ENCODE data around the gene SAXO1.
"Not testable (repeated sequence)": the region's sequence is repeated elsewhere in the genome, so short reads cannot be mapped to it uniquely, and the experiment has no call there.

SAXO1 gene, protein sequence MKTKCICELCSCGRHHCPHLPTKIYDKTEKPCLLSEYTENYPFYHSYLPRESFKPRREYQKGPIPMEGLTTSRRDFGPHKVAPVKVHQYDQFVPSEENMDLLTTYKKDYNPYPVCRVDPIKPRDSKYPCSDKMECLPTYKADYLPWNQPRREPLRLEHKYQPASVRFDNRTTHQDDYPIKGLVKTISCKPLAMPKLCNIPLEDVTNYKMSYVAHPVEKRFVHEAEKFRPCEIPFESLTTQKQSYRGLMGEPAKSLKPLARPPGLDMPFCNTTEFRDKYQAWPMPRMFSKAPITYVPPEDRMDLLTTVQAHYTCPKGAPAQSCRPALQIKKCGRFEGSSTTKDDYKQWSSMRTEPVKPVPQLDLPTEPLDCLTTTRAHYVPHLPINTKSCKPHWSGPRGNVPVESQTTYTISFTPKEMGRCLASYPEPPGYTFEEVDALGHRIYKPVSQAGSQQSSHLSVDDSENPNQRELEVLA

DNA sequence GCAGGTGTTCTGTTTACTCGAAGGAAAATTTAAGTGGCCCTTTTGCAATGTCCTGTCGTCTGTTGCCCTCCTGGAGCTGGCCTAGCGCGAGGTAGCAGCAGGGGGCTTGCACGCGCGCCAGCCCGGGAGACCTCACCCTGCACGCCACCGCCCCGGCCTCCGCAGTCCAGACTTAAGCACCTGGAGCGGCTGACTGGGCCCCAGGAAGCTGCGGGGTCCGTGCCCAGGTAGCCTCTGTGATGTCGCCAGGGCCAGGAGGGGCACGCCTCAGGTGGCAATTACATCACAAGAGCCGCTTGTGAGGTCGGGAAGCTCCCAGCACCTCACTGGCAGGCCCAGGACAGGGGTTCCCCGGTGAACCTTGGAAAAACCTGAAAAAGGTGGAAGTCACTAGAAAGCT is at the start of gene SAXO1:
TSS of gene SAXO1 (minus strand) at position 195 of the 400 bp plus-strand sequence. CDS start 301 bp downstream, outside the sequence.
- no peak for DNase-seq

DNA sequence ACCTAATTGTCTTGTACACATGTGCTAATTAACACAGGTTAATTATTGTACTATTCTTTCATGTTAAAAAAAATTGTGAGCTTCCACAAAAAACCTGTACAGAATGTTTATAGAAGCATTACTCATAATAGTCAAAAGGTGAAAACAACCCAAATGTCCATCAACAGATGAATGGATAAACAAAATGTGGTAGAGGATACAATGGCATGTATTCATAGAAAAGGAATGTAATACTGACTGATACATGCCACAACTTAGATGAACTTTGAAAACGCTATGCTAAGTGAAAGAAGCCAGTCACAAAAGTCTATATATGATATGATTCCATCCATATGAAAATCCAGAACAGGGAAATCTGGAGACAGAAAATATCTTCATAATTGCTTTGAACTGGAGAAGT is 41.8 kb upstream of the SAXO1 start:
- no peak for DNase-seq

DNA sequence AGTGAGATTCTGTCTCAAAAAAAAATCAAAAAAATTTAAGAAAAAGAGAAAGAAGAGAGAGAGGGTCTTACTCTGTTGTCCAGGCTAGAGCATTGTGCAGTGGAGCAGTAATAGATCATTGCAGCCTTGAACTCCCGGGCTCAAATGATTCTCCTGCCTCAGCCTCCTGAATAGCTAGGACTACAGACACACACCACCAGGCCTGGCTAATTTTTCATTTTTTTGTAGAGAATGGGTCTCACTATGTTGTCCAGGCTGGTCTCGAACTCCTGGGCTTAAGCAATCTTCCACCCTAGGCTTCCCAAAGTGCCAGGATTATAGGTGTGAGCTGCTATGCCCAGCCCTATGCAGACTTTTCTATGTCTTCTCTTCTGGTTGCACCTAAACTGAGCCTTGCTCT is 41.2 kb upstream of the SAXO1 start:
- no peak for DNase-seq

DNA sequence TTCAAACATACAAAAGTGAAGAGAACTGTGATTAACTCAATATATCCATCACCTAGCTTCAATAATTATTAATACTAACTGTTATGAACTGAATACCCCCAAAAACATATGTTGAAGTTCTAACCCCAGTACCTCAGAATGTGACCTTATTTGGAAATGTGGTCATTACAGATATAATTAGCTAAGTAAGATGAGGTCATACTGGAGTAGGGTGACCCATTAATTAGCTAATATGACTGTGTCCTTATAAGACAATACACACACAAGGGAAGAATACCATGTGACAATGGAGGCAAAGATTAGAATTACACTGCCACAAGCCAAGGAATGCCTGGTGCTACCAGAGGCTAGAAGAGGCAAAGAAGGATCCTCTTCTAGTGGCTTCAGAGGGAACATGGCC is 24.0 kb upstream of the SAXO1 start:
- DNase-seq, result no peak

DNA sequence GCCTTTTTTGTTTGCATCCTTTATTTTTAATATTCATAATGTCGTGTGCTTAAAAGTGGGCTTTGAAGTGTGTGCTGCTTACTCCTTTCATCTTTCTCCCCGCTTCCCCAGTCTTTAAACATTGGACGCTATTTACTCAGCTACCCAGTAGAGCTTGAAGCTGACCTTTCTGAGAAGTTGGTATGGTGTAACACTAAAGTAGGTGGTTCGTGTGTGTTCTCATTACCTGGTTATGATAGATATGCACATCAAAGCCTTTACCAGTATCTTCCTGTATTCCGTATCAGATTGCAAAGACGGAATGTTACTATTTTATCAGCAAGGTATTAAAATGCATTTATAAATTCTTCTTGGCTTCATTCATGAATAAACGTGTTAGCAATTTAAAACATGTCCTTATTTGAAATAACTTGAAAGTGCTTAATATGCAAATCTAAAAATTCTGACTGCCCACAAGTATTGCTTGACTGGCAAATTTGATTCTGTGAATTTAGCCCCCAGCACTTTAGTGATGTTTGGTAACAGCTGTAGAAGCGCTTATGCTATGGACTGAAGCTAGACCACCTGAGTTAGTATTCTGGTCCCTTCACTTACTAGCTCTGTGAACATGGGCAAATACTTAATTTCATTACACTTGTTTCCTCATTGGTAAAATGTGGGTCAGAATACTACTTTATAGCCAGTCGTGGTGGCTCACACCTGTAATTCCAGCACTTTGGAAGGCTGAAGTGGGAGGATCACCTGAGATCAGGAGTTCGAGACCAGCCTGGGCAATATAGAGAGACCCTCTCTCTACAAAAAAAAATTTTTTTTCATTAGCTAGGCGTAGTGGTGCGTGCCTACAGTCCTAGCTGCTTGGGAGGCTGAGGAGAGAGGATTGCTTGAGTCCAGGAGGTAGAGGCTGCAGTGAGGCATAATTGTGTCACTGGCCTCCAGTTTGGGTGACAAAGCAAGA is 17.9 kb upstream of the SAXO1 start:
- DNase-seq, result no peak

DNA sequence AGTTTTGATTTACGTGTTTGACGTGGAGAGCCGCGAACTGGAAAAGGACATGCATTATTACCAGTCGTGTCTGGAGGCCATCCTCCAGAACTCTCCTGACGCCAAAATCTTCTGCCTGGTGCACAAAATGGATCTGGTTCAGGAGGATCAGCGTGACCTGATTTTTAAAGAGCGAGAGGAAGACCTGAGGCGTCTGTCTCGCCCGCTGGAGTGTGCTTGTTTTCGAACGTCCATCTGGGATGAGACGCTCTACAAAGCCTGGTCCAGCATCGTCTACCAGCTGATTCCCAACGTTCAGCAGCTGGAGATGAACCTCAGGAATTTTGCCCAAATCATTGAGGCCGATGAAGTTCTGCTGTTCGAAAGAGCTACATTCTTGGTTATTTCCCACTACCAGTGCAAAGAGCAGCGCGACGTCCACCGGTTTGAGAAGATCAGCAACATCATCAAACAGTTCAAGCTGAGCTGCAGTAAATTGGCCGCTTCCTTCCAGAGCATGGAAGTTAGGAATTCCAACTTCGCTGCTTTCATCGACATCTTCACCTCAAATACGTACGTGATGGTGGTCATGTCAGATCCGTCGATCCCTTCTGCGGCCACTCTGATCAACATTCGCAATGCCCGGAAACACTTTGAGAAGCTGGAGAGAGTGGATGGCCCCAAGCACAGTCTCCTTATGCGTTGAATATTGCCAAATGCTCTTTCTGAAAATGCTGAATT is 17.1 kb upstream of the SAXO1 start:
- no peak for DNase-seq

DNA sequence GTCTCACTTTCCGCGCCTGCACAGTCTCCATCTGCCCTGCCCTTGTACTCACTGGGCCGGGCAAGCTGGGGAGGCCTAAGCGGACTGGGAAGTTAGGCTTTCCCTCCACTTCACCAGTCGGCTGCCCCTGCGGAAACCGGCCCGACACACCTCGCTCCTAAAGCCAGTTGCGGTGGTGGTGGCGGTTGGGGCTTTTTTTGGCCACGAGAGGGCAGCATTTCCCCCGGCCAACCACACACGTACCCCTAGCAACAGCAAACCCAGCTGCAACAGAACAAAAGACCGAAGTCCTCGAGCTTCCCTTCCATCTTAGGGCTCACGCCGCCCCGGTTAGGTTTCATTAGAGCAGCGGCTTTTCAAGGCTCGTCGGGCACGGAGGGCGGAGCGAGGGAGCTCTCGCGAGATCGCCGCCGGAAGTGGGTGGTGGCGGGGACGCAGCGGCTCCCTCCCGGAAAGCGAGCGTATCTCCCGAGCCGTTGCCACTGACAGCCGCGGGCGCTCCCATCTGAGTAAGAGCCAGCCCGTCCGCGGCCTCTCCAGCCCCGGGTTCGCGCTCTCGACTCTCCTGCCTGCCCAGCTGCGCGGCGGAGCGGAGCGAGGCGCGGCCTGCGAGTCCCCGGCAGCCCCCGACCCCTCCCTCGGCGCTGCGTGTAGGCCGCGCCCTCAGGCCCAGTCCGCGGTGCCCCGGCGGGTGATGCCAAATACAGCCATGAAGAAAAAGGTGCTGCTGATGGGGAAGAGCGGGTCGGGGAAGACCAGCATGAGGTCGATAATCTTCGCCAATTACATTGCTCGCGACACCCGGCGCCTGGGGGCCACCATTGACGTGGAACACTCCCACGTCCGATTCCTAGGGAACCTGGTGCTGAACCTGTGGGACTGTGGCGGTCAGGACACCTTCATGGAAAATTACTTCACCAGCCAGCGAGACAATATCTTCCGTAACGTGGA is 16.2 kb upstream of the SAXO1 start, which contains the start of gene RRAGA:
TSS of gene RRAGA (plus strand) at position 462 of the 951 bp plus-strand sequence. CDS start at position 695, 233 bp downstream.
- DNase-seq, result peak; percentile 97

DNA sequence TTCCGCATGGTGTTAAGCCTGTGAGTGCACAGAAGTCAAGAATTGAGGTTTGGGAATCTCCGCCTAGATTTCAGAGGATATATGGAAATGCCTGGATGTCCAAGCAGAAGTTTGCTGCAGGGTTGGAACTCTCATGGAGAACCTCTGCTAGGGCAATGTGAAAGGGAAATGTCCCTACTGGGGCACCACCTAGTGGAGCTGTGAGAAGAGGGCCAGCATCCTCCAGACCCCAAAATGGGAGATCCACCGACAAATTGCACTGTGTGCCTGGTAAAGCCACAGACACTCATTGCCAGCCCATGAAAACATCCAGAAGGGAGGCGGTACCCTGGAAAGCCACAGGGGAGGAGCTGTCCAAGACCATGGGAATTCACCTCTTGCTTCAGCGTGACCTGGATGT is 3.6 kb upstream of the SAXO1 start:
- DNase-seq, result no peak

DNA sequence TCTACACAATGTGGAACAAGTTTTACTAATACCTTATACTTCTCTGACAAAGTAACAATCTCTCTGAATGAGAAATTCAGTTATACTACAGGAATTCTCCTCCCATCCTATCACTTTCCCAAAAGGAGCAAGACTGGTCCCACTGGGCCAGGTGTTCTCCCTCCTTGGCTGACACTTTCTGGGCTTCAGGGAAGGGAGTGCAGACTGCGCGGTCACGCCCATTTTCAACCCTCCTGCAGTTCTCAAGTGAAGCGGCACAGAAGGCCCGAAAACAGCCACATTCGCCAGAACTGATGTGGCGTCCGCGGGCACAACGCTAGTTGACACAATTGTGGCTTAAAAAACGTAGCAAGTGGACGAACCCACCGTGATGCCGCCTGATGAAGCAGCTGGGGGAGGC is 603 bp downstream of the SAXO1 start:
- no peak for DNase-seq

DNA sequence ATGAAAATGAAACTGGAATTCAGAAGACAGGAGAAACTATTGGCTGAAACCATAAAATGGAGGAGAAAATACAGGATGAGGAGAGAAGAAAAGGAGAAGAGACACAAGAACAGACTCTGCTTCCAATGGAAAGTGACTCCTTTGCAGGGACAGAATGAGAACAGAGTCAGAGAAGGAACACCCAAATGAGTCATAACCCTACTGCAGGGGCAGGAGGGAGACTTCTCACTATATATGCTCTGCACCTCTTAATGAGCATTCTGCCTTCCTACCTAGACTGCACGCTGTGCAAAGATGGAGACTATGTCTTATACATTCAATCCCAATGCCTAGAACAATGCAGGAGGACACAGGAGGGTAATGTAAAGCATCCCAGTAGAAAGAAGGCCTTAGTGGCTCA is 2.1 kb downstream of the SAXO1 start:
- DNase-seq, result no peak

DNA sequence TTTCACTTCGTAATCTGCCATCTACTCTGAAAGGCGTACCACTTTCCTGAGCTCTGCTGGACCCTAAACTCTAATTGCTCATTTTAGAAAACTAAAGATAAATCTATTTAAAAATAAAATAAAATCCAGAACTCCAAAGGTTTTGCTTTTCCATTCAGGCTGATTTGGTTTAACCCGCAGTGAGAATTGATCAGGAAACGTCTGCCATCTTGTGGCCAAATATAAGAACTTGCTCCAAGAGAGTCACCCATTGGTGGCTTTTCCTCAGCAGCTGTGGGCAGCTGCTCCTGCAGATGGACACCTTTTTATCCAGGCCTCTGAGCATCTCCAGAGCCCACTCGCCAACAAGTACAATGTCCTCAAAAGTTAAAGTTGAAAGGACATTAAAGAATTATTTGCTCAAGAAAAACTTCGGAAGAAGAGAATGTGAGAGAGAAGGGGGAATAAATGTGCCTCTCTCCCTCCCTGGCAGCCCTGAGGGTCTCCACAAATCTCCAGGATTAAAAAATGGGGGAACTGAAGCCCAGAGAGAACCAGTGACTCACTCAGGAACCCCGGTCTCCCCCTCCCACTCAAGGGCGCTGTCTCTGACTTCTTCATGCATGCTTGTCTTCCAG is 4.1 kb downstream of the SAXO1 start:
- peak; percentile 47 for DNase-seq

DNA sequence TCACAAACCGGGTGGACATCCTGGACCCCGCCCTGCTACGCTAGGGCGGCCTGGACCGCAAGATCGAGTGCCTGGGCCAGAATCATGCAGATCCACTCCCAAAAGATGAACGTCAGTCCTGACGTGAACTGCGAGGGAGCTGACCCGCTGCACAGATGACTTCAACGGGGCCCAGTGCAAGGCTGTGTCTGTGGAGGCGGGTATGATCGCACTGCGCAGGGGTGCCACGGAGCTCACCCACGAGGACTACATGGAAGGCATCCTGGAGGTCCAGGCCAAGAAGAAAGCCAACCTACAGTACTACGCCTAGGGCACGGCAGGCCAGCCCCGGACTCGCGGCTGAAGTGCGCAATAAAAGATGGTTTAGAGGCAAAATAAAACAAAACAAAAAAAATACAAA is 5.2 kb downstream of the SAXO1 start:
- no peak for DNase-seq

DNA sequence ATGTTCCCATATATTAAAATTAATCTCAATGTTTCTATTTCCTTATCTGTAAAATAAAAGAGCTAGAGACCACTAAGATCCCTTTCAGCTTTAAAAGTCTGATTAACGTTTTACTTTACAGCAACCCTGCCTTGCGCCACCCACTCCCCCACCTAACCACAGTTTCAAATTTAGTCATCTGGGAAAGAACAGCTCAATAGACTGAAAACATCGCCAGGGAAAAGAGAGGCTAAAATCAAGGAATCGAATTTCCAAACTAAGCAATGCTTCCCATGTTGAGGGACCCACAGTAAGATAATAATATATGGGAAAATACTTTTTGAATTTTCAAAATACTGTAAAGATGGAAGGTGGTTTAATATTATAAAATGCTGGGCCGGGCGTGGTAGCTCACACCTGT is 6.6 kb downstream of the SAXO1 start:
- no peak for DNase-seq

DNA sequence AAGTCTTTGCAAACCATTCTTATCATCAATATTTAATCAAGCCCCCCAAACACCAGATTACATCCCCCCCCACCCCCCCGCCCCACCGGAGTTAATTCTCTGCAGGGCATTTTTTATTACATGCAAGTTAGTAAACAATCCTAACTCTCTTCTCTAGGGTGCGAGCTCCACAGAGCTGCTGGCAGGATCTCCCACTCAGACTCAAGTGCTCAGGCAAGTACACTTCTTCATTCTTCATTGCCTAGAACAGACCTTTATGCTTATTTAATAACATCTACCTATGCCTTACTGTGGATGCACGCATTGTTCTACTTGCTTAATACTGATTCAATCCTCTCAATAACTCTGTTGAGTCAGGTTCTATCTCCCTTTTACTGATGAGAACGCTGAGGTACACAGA is 9.9 kb downstream of the SAXO1 start:
- DNase-seq, result no peak

DNA sequence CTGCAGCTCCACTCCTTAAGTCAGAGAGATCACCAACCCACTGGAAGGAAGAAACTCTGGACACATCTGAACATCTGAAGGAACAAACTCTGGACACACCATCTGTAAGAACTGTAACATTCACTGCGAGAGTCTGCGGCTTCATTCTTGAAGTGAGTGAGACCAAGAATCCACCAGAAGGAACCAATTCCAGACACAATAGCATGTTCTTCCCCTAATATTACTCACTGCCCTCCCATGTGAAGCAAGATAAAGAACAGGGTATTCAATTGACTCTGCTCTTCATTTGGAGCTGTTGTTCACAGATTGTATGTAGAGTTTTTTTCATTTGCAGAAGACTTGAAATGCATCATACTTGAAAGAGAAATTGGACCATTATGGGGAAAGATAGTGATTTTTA is 10.8 kb downstream of the SAXO1 start:
- DNase-seq, result no peak

DNA sequence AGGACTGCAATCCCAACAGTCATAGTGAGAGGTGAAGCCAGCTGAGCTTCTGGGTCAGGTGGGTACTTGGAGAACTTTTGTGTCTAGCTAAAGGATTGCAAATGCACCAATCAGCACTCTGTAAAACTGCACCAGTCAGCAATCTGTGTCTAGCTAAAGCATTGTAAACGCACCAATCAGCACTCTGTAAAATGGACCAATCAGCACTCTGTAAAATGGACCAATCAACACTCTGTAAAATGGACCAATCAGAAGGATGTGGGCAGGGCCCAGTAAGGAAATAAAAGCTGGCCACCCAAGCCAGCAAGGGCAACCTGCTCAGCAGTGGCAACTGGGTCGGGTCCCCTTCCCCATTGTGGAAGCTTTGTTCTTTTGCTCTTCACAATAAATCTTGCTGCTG is 11.4 kb downstream of the SAXO1 start:
- not testable (repeated sequence) for DNase-seq

DNA sequence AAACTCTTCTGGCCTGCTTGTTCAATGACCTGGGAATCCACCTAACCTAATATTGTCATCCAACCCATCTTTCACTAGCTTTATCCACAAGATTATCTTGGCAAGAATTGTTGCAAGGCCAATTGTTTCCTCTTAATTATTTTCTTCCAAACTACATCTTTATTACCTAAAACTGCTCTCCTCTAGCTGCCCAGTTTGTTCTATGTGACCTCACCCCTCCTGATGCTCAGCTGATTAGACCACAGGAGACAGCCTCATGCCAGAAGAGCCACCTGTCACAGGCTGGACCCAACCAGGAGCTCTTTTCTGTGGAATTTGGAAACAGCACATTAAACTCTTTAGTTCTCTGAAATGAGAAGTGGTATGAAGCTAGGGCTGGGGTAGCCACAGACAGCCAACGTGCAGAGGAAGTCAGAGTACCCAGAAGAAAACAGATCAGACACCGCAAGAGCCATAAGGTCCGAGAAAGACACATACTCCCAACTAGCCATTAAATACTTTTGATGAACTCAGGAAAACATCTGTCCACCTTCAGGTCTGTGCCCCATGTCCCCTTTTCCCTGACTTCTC is 12.0 kb downstream of the SAXO1 start:
- no peak for DNase-seq

DNA sequence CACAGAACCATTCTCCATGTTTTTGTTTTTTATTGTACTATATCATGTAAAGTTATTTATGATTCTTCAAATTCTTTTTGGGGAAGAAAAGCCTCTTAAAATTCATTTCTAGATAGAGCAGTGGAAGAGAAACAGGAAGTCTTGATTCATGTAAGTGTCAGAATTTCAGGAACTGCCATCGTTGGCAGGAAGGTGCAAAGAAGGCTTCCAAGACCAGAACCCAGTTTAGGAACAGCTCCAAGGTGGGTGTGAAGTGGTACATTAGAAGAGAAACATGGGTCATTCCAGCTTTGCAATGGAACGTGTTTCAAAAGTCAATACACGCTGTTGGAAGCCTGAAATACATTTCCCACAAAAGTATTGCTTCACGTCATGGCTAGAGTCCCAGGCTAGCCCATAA is 14.8 kb downstream of the SAXO1 start:
- no peak for DNase-seq

DNA sequence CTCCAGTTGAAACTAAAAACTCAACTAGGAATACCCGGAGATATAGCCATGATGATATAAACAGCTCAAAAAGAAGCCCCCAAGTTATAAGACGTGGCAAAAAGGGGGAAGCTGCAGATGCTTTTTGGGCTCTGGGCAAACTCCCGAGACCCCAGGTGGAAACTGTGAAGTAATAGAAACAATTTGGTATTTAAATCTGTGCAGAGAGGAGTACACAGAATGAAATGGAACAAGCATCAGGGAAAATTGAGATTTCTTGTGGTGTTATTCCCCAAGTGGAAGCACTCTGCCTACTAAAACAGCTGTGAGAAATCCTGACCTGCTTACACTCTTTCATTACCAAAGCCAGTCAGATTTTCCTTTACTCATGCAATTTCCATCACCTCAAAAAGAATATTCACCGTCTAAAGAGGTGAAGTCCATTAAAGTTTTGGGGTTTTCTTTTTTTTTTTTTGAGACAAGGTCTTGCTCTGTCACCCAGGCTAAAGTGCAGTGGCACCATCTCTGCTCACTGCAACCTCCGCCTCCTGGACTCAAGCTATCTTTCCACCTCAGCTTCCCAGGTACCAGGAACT is 23.5 kb downstream of the SAXO1 start:
- no peak for DNase-seq

DNA sequence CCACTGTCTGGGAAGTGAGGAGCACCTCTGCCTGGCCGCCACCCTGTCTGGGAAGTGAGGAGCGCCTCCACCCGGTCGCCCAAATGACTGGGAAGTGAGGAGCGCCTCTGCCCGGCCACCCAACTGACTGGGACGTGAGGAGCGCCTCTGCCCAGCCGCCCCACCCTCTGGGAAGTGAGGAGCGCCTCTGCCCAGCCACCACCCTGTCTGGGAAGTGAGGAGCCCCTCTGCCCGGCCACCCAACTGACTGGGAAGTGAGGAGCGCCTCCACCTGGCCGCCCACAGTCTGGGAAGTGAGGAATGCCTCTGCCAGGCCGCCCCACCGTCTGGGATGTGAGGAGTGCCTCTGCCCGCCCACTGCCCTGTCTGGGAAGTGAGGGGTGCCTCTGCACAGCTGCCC is 32.9 kb downstream of the SAXO1 start:
- no peak for DNase-seq
